GM19467 (cell line): ENCODE data around the gene ACAA1.
"Not testable (repeated sequence)": the region's sequence is repeated elsewhere in the genome, so short reads cannot be mapped to it uniquely, and the experiment has no call there.

Source experiments
- ATAC-seq: cut with Tn5 transposase; IDR thresholded peaks from one replicate; pipeline ENCODE4 v1.9.1; 2021; ENCODE audit warnings: mild to moderate bottlenecking, moderate library complexity; ENCODE audit not compliant: unreplicated experiment

Gene ACAA1

GRCh38 chr3:38107911-38108648 lies 28.8 kb downstream of the ACAA1 start:
- ATAC-seq = no peak

GRCh38 chr3:38105525-38105924 lies 31.4 kb downstream of the ACAA1 start:
- ATAC-seq = no peak

- ATAC-seq = no peak
Measured at GRCh38 chr3:38102444-38102814, 34.5 kb downstream of the ACAA1 start.

- ATAC-seq = no peak
Measured at GRCh38 chr3:38101811-38102443, 35.0 kb downstream of the ACAA1 start.

GRCh38 chr3:38100498-38100897 lies 36.4 kb downstream of the ACAA1 start:
- no peak for ATAC-seq

- no peak for ATAC-seq
Measured at GRCh38 chr3:38099518-38099917, 37.4 kb downstream of the ACAA1 start.

GRCh38 chr3:38098376-38098723 lies 38.6 kb downstream of the ACAA1 start:
- no peak for ATAC-seq

- ATAC-seq = no peak
Measured at GRCh38 chr3:38097446-38098375, 39.2 kb downstream of the ACAA1 start.

GRCh38 chr3:38095669-38096483 lies 41.1 kb downstream of the ACAA1 start:
- no peak for ATAC-seq

GRCh38 chr3:38094999-38095398 lies 41.9 kb downstream of the ACAA1 start:
- ATAC-seq = no peak

GRCh38 chr3:38090453-38090852 lies 46.5 kb downstream of the ACAA1 start:
- ATAC-seq = no peak

- ATAC-seq = no peak
Measured at GRCh38 chr3:38089163-38089562, 47.8 kb downstream of the ACAA1 start.

- ATAC-seq = no peak
Measured at GRCh38 chr3:38088126-38089078, 48.5 kb downstream of the ACAA1 start.

GRCh38 chr3:38087278-38087677 lies 49.6 kb downstream of the ACAA1 start:
- ATAC-seq = not testable (repeated sequence)

- ATAC-seq = no peak
Measured at GRCh38 chr3:38086496-38086895, 50.4 kb downstream of the ACAA1 start.

GRCh38 chr3:38085943-38086324 lies 51.0 kb downstream of the ACAA1 start:
- no peak for ATAC-seq

GRCh38 chr3:38085311-38085942 lies 51.5 kb downstream of the ACAA1 start:
- ATAC-seq = no peak

GRCh38 chr3:38084334-38085310 lies 52.3 kb downstream of the ACAA1 start:
- ATAC-seq = no peak
